Stimulated activated CD8-positive, alpha-beta memory T cell treated with anti-CD3 and anti-CD28 coated beads, Interleukin-12 subunit alpha, Interleukin-12 subunit beta, amount 100 ng/mL, for 4 hours (primary cell): ENCODE measurements around the gene PAPOLA.
"Not testable (repeated sequence)": the region's sequence is repeated elsewhere in the genome, so short reads cannot be mapped to it uniquely, and the experiment has no call there.

Experiments
- DNase-seq: peaks from one replicate; pipeline ENCODE4 v3.0.0-alpha.2; 2020; ENCODE audit warnings: low read depth

PAPOLA gene

GRCh38 chr14:96502621-96503305 lies 581 bp downstream of the PAPOLA start:
- no peak for DNase-seq

DNA sequence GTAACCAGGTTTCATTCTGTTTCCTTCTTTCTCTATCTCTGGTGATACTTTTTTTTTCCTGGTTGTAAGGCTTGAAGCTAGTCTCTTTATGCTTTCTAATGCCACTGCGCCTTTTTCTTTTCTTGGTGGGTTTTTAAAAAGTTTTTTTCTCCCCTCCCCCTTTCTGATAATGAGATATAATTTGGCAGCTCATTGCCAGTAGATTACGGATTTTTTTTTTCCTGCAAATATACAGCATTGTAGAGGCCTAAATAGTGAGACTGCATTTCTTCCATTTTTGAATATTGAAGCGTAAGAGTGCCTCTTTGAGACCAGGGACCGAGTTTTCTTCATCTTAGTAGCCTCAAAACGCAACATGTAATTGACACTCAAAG lies 1.1 kb downstream of the PAPOLA start:
- no peak for DNase-seq

DNA sequence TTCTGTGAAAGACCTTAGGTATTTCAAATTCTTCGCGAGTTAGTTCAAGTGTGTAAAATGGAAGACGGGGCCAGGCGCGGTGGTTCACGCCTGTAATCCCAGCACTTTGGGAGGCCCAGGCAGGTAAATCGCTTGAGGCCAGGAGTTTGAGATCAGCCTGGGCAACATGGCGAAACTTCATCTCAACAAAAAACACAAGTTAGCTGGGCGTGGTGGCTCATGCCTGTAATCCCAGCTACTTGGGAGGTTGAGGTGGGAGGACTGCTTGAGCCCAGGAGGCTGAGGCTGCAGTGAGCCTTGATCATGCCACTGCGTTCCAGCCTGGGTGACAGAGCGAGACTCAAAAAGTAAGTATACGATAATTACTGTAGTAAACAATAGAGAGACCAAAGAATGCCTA lies 2.2 kb downstream of the PAPOLA start:
- DNase-seq = not testable (repeated sequence)

DNA sequence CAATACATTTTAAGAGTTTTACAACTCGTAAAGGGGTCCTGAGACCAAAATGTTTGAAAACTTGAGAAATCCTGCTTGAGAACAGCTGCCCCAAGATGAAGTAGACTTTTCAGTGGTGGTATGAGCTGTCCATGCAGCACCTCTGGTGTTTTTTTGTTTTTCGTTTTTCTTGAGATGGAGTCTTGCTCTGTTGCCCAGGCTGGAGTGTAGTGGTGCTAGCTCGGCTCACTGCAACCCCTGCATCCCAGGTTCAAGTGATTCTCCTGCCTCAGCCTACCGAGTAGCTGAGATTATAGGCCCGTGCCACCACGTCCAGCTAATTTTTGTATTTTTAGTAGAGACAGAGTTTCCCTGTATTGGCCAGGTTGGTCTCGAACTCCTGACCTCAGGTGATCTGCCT lies 5.5 kb downstream of the PAPOLA start:
- no peak for DNase-seq

GRCh38 chr14:96508900-96509299 lies 6.7 kb downstream of the PAPOLA start:
- DNase-seq = no peak

GRCh38 chr14:96509457-96510090 lies 7.4 kb downstream of the PAPOLA start:
- DNase-seq = no peak

GRCh38 chr14:96511146-96511545 lies 9.0 kb downstream of the PAPOLA start:
- DNase-seq = no peak

DNA sequence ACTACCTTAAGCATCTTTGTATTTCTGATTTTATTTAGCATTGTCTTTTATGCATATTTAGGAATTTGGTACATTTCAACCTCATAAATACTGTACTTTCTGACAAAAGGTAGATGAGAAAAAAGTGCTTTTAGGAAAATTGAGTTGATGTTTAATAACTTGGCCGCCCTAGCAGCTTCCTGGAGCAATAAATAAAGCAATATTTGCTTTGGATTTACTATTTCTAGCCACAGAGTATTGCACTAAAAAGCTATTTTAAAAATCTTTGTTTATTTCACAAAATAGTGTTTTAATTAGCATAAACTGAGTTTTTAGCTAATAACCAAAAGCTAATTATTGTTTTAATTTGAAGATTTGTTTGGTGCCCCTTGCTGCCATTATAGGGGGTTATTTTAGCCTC lies 9.5 kb downstream of the PAPOLA start:
- DNase-seq = no peak

DNA sequence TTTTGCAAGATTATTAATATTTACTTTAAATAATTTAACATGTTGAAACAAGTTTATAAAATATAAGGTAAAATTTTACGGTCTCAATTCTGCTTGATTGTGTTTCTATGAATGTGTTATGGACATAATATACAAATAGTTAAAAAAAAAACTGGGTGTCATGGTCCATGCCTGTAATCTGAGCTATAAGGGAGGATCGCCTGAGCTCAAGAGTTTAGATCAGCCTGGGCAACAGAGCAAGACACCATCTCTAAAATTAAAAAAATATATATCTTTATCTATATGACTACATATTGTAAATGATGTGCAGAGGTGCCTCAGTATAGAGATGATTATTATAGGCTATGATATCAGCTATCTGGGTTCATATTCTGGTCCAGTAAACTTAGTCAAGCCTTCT lies 9.9 kb downstream of the PAPOLA start:
- DNase-seq = no peak

- no peak for DNase-seq
Measured at GRCh38 chr14:96512602-96513397, 10.6 kb downstream of the PAPOLA start.

GRCh38 chr14:96514694-96515093 lies 12.5 kb downstream of the PAPOLA start:
- DNase-seq = no peak

- no peak for DNase-seq
Measured at GRCh38 chr14:96515731-96516130, 13.5 kb downstream of the PAPOLA start.

DNA sequence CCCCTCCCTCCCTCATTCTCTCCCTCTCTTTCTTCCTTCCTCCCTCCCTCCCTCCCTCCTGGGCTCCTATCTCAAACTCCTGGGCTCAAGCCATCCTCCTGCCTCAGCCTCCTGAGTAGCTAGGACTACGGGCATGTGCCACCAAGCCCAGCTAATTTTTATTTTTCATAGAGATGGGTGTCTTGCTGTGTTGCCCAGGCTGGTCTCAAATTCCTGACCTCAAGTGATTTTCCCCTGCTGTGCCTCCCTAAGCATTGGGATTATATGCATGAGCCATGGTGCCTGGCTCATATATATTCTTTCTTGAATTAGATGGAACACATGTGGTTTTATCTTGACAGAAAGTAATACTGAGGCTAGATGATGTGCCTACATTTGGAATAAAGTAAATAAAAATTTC lies 14.2 kb downstream of the PAPOLA start:
- DNase-seq = no peak

- no peak for DNase-seq
Measured at GRCh38 chr14:96519970-96520369, 17.8 kb downstream of the PAPOLA start.

DNA sequence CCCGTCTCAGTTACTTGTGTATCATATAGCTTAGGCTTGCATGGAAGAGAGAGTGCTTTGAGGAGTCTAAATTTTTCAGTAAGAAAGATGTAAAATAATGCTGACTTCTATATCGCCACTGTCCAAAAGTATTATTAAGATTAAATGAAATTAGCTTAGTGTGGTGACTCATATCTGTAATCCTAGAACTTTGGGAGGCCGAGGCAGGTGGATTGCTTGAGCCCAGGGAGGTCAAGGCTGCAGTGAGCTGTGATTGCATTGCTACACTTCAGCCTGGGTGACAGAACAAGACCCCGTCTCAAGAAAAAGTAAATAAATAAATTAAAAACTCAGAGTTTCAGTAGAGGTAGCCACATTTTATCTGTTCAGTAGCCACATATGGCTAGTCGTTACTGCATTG lies 23.3 kb downstream of the PAPOLA start:
- DNase-seq = no peak

DNA sequence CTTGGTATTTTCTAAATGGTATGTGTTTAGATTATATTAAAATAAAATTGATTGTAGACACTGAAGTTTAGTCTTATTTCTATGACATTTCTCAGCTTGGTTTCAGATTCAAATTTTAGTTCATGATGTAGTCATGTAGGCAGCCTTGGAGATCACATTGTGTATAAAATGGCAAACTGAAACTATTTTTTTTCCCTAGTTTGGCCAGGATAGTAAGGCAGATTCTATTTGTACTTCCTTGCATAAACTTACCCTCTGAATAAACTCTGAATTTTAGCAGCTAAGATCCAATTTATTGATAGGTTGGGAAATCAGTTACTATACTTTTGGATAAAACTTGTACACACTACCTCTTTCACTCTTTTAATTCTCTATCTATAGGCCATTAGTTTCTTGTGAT lies 30.4 kb downstream of the PAPOLA start:
- DNase-seq = no peak

- no peak for DNase-seq
Measured at GRCh38 chr14:96536807-96537206, 34.6 kb downstream of the PAPOLA start.

DNA sequence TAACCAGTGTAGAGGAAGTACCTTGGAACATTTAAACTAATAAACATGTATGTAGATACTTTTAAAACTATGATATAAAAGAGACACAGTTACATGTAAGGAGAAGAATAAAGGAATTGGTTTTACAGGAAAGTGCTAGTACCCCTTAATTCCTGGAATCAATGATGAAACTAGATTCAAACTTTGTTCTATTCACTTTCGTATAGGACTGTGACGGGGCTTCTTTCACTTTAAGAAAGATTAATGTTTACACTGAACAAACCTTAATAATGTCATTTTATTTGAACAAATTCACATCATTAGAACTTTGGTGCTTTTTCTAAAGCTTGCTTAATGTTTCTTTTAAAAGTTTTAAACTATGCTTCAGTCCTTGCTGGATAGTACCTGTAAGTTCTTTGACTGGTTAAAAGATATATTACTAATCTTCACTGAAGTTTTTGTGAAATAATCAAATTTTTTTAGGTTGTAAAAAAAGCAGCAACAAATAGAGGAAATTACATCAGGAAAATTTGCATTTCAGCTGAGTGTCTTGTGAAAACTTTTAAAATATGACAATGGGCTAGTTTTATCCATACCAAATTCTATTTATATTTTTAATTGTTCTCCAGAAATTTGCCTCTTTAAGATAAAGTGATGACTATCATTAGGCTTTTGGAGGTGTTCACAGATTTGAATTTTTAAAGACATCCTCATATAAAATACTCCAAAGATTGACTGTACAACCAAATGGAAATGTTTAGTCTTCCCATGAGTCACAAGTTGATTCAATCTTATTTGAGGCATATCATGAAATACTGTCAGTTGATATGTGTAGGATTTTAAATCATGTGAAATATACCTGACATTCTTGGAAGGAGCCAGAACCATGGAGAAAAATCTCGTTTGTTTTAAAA lies 36.2 kb downstream of the PAPOLA start:
- no peak for DNase-seq

DNA sequence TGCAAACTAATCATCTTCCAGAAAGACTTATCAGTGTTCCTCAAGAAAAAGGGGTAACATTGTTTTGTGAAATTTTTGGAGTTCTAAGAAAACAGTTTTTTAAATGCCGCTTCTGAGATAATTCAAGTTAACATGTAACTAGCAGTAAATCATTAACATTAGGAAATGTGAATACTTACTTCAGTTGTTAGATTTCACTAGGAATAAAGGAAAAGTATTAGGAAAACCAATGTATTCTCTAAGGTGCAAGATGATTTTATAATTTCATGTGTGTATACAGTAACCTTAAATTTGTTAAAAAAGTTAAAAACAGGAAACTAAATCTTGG lies 36.8 kb downstream of the PAPOLA start:
- no peak for DNase-seq

- DNase-seq = no peak
Measured at GRCh38 chr14:96554315-96554910, 52.2 kb downstream of the PAPOLA start.

DNA sequence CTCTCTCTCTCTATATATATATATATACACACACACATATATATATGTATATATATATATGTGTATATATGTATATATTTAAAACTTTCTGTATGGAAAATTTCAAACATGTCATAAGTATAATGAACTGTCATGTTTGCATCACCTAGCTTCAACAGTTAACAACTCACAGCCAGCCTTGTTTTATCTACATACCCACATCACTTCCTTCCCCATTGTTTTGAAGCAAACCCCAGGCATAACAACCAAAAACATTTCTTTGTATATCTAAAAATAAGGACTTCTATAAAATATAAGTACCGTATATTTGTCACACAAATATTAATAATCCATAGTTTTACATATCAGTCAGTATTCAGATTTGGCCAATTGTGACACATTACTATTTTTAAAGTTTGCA lies 57.4 kb downstream of the PAPOLA start:
- no peak for DNase-seq

- no peak for DNase-seq
Measured at GRCh38 chr14:96564389-96564788, 62.2 kb downstream of the PAPOLA start.
